ENCODE measurements around the gene GRB10.

GRB10 gene

DNA sequence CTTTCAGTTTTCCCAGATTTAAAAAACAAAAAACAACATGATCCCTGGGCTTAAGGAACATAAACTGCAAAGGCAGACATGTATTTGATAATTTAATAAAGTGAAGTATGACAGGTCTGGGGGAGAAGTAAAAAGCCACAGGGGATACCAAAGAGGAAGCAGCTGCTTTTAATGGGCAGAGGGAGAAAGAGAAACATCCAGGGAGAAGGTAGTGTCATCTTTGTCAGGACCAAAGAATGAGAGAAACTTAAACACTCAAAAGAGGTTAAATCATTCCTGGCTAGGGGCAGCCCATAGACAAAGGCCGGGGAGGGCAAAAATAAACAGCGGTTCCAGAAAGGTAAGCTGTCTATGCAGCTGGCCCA, 94.5 kb downstream of the GRB10 start:
- Histone ChIP-seq H4K8ac (ENCODE audit: low read depth, low read length) (no peak overlapping the region), H3K14ac (ENCODE audit: low read length) (no peak overlapping the region), H3K23ac (ENCODE audit: low read depth, low read length, poor library complexity) (no peak overlapping the region), H2AFZ (ENCODE audit: low read length) (no peak overlapping the region), H3K9ac (ENCODE audit: low read depth, low read length, poor library complexity) (no peak overlapping the region), H3K27me3 (ENCODE audit: control insufficient read depth in 3 of 3, insufficient read depth in 3 of 3, low read depth in 1 of 3, low read length in 3 of 3) (no peaks in the 10 kb centered on the region), H3K79me1 (ENCODE audit: low read depth, low read length) (peaks cover 2% of the 10 kb centered on the region), H2BK120ac (ENCODE audit: low read depth, low read length) (no peak overlapping the region), H3K4me2 (ENCODE audit: insufficient read depth, low read length, poor library complexity, severe bottlenecking) (no peak overlapping the region), H4K91ac (ENCODE audit: low read depth, low read length, poor library complexity) (no peak overlapping the region), H3K36me3 (replicated peaks in 1 of 2; ENCODE audit: control insufficient read depth in 2 of 2, insufficient read depth in 2 of 2, low read length in 2 of 2) (peaks cover 8 to 46% of the 10 kb centered on the region in 2 donors), H3K27ac (replicated peaks; ENCODE audit: low read length) (no peak overlapping the region), H3K4me1 (ENCODE audit: control insufficient read depth in 2 of 2, insufficient read depth in 1 of 2, low read depth in 1 of 2, low read length in 2 of 2) (peaks cover 4 to 22% of the 10 kb centered on the region in 2 donors), H3K18ac (ENCODE audit: low read length) (peak overlapping the region; percentile 81), H2AK5ac (ENCODE audit: low read depth, low read length) (no peak overlapping the region), H2BK12ac (ENCODE audit: low read length) (no peak overlapping the region), H3K9me3 (replicated peaks in 1 of 2; ENCODE audit: control insufficient read depth in 2 of 2, insufficient read depth in 1 of 2, low read depth in 1 of 2, low read length in 2 of 2) (peaks cover 1 to 3% of the 10 kb centered on the region in 2 donors), H3K4ac (ENCODE audit: low read length) (no peak overlapping the region), H2BK15ac (ENCODE audit: low read length) (peak overlapping the region; percentile 88), H2BK5ac (ENCODE audit: low read length) (no peak overlapping the region), H3K4me3 (ENCODE audit: low read length in 2 of 2) (no peak overlapping the region)
- WGBS, 2 donors (ENCODE audit: extremely low coverage in 2 of 2, insufficient read length in 2 of 2, insufficient replicate concordance in 1 of 2): no CpG with 5 or more reads among the region's 2 CpGs
- DNase-seq (ENCODE audit: low spot score): no peak

DNA sequence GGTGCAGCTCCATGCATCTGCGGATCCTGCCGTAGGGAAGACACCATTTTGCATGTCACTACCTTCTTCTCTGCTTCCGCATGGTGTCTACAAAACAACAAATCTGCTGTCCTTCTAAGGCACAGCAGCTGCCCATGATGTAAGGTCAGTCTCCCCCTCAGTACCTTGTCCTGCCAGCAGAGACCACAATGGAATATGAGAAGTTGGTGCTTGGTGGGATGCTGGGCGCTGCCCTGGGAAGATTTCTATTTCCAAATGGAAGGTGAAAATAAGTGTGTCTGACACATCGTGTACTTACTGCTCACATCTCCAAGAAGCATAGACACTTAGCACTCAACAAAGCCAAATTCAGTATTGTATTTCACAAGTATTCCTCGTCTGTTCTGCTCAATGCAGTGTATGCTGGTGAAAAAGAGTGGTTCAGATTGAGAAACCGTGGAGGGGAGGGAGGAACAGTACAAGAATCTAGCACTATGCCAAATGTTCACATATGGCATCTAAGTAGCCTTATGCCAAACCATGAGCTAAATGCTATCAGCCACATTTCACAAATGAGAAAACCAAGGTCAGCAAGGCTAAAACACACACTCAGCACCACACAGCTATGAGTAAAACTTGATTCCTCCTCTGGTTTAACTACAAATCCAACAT, 95.0 kb downstream of the GRB10 start:
- Histone ChIP-seq H2AFZ (ENCODE audit: low read length) (no peak overlapping the region), H2BK120ac (ENCODE audit: low read depth, low read length) (no peak overlapping the region), H3K9ac (ENCODE audit: low read depth, low read length, poor library complexity) (no peak overlapping the region), H3K79me1 (ENCODE audit: low read depth, low read length) (peaks cover 2% of the 10 kb centered on the region), H3K4me2 (ENCODE audit: insufficient read depth, low read length, poor library complexity, severe bottlenecking) (no peak overlapping the region), H3K4me3 (ENCODE audit: low read length in 2 of 2) (no peak overlapping the region), H3K4me1 (ENCODE audit: control insufficient read depth in 2 of 2, insufficient read depth in 1 of 2, low read depth in 1 of 2, low read length in 2 of 2) (peaks cover 4 to 22% of the 10 kb centered on the region in 2 donors), H3K9me3 (replicated peaks in 1 of 2; ENCODE audit: control insufficient read depth in 2 of 2, insufficient read depth in 1 of 2, low read depth in 1 of 2, low read length in 2 of 2) (peaks cover 1 to 3% of the 10 kb centered on the region in 2 donors), H3K27me3 (ENCODE audit: control insufficient read depth in 3 of 3, insufficient read depth in 3 of 3, low read depth in 1 of 3, low read length in 3 of 3) (no peaks in the 10 kb centered on the region), H3K18ac (ENCODE audit: low read length) (no peak overlapping the region), H4K91ac (ENCODE audit: low read depth, low read length, poor library complexity) (no peak overlapping the region), H3K36me3 (replicated peaks in 1 of 2; ENCODE audit: control insufficient read depth in 2 of 2, insufficient read depth in 2 of 2, low read length in 2 of 2) (peaks cover 8 to 45% of the 10 kb centered on the region in 2 donors), H4K8ac (ENCODE audit: low read depth, low read length) (no peak overlapping the region), H2AK5ac (ENCODE audit: low read depth, low read length) (no peak overlapping the region), H2BK15ac (ENCODE audit: low read length) (no peak overlapping the region), H2BK12ac (ENCODE audit: low read length) (no peak overlapping the region), H3K14ac (ENCODE audit: low read length) (no peak overlapping the region), H3K23ac (ENCODE audit: low read depth, low read length, poor library complexity) (no peak overlapping the region), H2BK5ac (ENCODE audit: low read length) (no peak overlapping the region), H3K27ac (replicated peaks; ENCODE audit: low read length) (no peak overlapping the region), H3K4ac (ENCODE audit: low read length) (no peak overlapping the region)
- DNase-seq (ENCODE audit: low spot score): no peak
- no CpG with 5 or more reads among the region's 7 CpGs for WGBS, 2 donors (ENCODE audit: extremely low coverage in 2 of 2, insufficient read length in 2 of 2, insufficient replicate concordance in 1 of 2)

DNA sequence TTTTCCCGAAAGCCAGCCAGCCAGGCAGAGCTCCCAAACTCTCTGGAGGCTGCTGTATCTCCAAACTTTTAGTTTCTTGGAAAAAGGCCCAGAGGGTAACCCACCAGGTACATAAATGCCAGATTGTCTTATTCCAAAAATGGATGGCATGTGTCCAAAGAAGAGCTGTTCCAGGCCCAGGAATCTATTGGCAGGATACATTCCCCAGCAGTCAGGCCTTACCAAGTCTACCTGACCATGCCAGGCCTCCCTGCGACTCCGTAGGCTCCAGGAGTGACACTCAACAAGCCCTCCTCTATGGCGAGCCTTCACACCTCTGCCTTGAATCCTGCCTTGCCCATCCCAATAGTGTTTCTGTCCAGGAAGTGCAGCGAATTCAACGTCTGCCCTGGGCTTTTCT, 95.6 kb downstream of the GRB10 start:
- no peak overlapping the region for H2BK12ac ChIP-seq (ENCODE audit: low read length)
- H2BK120ac ChIP-seq (ENCODE audit: low read depth, low read length): no peak overlapping the region
- H3K14ac ChIP-seq (ENCODE audit: low read length): no peak overlapping the region
- DNase-seq (ENCODE audit: low spot score): no peak
- H3K4me1 ChIP-seq (ENCODE audit: control insufficient read depth in 2 of 2, insufficient read depth in 1 of 2, low read depth in 1 of 2, low read length in 2 of 2): peaks cover 4 to 19% of the 10 kb centered on the region in 2 donors
- no peak overlapping the region for H3K23ac ChIP-seq (ENCODE audit: low read depth, low read length, poor library complexity)
- no peak overlapping the region for H3K4ac ChIP-seq (ENCODE audit: low read length)
- peaks cover 1 to 3% of the 10 kb centered on the region in 2 donors for H3K9me3 ChIP-seq (replicated peaks in 1 of 2; ENCODE audit: control insufficient read depth in 2 of 2, insufficient read depth in 1 of 2, low read depth in 1 of 2, low read length in 2 of 2)
- no peak overlapping the region for H4K8ac ChIP-seq (ENCODE audit: low read depth, low read length)
- no peak overlapping the region for H3K27ac ChIP-seq (replicated peaks; ENCODE audit: low read length)
- H3K4me3 ChIP-seq (ENCODE audit: low read length in 2 of 2): no peak overlapping the region
- WGBS, 2 donors (ENCODE audit: extremely low coverage in 2 of 2, insufficient read length in 2 of 2, insufficient replicate concordance in 1 of 2): no CpG with 5 or more reads among the region's 6 CpGs
- no peak overlapping the region for H3K9ac ChIP-seq (ENCODE audit: low read depth, low read length, poor library complexity)
- no peak overlapping the region for H2BK5ac ChIP-seq (ENCODE audit: low read length)
- H4K91ac ChIP-seq (ENCODE audit: low read depth, low read length, poor library complexity): no peak overlapping the region
- peaks cover 8 to 40% of the 10 kb centered on the region in 2 donors for H3K36me3 ChIP-seq (replicated peaks in 1 of 2; ENCODE audit: control insufficient read depth in 2 of 2, insufficient read depth in 2 of 2, low read length in 2 of 2)
- H2AFZ ChIP-seq (ENCODE audit: low read length): no peak overlapping the region
- H2AK5ac ChIP-seq (ENCODE audit: low read depth, low read length): no peak overlapping the region
- H3K79me1 ChIP-seq (ENCODE audit: low read depth, low read length): peaks cover 2% of the 10 kb centered on the region
- H3K4me2 ChIP-seq (ENCODE audit: insufficient read depth, low read length, poor library complexity, severe bottlenecking): no peak overlapping the region
- no peaks in the 10 kb centered on the region for H3K27me3 ChIP-seq (ENCODE audit: control insufficient read depth in 3 of 3, insufficient read depth in 3 of 3, low read depth in 1 of 3, low read length in 3 of 3)
- peak overlapping the region; percentile 16 for H3K18ac ChIP-seq (ENCODE audit: low read length)
- H2BK15ac ChIP-seq (ENCODE audit: low read length): no peak overlapping the region

DNA sequence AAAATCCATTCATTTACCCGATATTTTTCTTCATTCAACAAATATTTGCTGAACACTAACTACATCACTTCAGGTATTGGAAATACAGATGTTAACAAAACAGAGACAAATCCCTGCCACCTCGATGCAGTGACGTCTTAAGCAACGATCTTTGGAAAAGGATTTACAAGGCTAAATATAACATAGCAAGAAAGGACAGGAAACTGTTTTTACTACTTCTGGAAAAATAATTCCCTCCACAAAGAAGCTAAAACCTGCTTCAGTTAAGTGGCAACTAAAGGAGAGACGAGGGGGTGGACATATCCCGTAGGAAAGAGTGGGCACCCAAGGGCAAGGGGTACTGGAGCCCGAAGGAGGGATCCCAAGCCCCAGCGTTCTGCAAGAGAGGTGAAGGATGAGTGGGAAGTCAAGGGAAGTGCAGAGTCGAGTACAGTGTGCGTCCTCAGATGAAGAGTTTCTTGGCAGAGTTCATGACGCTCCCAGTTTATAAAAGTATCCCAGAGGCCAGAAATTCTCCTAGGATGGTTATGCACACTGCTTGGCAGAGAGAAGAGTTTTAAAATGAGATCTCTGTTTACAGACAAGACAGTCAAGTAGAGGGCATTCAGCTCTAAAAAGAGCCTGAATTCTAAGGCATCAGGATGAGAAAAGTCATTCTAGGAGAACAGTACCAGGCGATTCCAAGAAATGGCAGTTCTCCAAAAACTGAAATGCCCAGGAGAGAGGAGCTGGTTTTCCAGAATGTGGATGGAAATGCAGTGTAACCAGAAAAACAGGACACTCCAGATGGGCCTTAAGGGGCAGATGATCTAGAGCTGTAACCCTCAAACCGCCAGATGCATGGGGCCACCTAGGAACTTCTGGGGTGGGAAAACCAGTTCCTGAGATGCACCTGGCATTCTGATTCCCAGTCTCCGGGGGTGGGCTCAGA, 97.3 kb downstream of the GRB10 start:
- no peak overlapping the region for H2BK120ac ChIP-seq (ENCODE audit: low read depth, low read length)
- no peak overlapping the region for H3K9ac ChIP-seq (ENCODE audit: low read depth, low read length, poor library complexity)
- DNase-seq (ENCODE audit: low spot score): no peak
- no peak overlapping the region for H3K23ac ChIP-seq (ENCODE audit: low read depth, low read length, poor library complexity)
- H2BK15ac ChIP-seq (ENCODE audit: low read length): no peak overlapping the region
- H3K4ac ChIP-seq (ENCODE audit: low read length): no peak overlapping the region
- H3K4me3 ChIP-seq (ENCODE audit: low read length in 2 of 2): no peak overlapping the region
- H3K14ac ChIP-seq (ENCODE audit: low read length): no peak overlapping the region
- H3K4me2 ChIP-seq (ENCODE audit: insufficient read depth, low read length, poor library complexity, severe bottlenecking): no peak overlapping the region
- H2BK5ac ChIP-seq (ENCODE audit: low read length): no peak overlapping the region
- peaks cover 2% of the 10 kb centered on the region for H3K79me1 ChIP-seq (ENCODE audit: low read depth, low read length)
- no peak overlapping the region for H4K8ac ChIP-seq (ENCODE audit: low read depth, low read length)
- WGBS, 2 donors (ENCODE audit: extremely low coverage in 2 of 2, insufficient read length in 2 of 2, insufficient replicate concordance in 1 of 2): 100% methylated on average over 1 of the region's 14 CpGs
- no peaks in the 10 kb centered on the region for H3K27me3 ChIP-seq (ENCODE audit: control insufficient read depth in 3 of 3, insufficient read depth in 3 of 3, low read depth in 1 of 3, low read length in 3 of 3)
- H2AFZ ChIP-seq (ENCODE audit: low read length): no peak overlapping the region
- no peak overlapping the region for H2AK5ac ChIP-seq (ENCODE audit: low read depth, low read length)
- peaks cover 8 to 46% of the 10 kb centered on the region in 2 donors for H3K36me3 ChIP-seq (replicated peaks in 1 of 2; ENCODE audit: control insufficient read depth in 2 of 2, insufficient read depth in 2 of 2, low read length in 2 of 2)
- no peak overlapping the region for H2BK12ac ChIP-seq (ENCODE audit: low read length)
- H3K9me3 ChIP-seq (replicated peaks in 1 of 2; ENCODE audit: control insufficient read depth in 2 of 2, insufficient read depth in 1 of 2, low read depth in 1 of 2, low read length in 2 of 2): peaks cover 1 to 3% of the 10 kb centered on the region in 2 donors
- no peak overlapping the region for H3K27ac ChIP-seq (replicated peaks; ENCODE audit: low read length)
- H3K4me1 ChIP-seq (ENCODE audit: control insufficient read depth in 2 of 2, insufficient read depth in 1 of 2, low read depth in 1 of 2, low read length in 2 of 2): peaks cover 0 to 14% of the 10 kb centered on the region in 2 donors
- no peak overlapping the region for H4K91ac ChIP-seq (ENCODE audit: low read depth, low read length, poor library complexity)
- H3K18ac ChIP-seq (ENCODE audit: low read length): peak overlapping the region; percentile 27
